Stimulated activated naive CD8-positive, alpha-beta T cell treated with anti-CD3 and anti-CD28 coated beads, Interleukin-15, Interleukin-2, amounts not matched to agents 100 U/mL and 50 U/mL, for 24 hours (primary cell): ENCODE data around the gene TAL1.
"Not testable (repeated sequence)": the region's sequence is repeated elsewhere in the genome, so short reads cannot be mapped to it uniquely, and the experiment has no call there.

Experiments
- ATAC-seq: fragments of 150-1000 bp; cut with Tn5 transposase; one replicate; pipeline ENCODE4 v1.10.0; 2021
- DNase-seq: peaks from one replicate; pipeline ENCODE4 v3.0.0; 2021

TAL1 gene

DNA sequence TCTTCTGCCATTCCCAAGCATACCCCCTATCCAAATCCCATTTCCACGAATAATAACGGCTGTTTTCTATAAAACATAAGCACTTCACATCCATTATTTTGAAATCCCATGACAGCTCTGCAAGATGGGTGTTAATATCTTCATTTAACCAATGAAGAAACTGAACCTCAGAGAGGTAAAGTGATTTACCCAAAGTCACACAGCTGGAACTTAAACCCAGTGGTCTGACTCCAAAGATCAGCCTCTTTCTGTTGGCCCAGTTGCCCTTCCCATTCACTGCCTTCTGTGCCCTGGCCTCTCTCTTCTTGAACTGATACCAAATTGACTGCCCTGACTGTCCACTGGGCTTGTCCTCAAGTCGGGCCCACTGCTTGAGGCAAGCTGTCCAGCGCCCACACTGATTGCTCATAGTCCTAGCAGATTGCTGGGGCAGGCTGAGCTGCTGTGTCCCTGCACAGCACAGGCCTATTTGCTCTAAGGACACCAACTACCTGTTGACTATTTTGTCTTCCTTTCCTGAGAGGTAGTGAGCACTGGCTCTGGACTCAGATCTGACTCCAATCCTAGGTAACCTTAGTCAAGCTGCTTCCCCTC is 19.3 kb downstream of the TAL1 start:
- no peak for DNase-seq

DNA sequence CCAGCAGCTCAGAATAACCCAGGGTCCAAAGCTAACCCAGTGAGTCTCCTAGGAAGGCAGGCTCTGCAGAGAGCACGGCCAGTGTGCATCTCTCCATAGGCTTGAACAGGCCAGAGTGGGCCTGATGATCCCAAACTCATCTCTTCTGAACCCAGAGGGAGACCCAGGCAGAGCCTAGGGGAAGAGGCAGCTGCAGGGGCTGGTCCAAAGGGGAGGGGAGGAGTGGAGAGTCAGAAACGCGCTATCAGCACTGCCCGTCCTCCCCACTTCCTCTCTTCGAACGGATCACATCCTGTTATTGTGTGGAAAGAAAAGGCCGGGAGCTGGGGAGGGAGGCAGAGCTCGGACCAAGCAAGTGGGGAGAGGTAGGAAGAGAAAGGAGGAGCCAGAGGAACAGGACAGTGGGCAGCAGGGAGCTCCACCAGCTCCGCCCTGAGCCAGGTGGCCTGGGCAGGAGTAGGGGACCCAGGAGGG is 20.2 kb downstream of the TAL1 start:
- ATAC-seq (no peak), DNase-seq (no peak)

More for the DNA sequence above, 19.3 kb downstream of the TAL1 start:
- no peak for ATAC-seq

DNA sequence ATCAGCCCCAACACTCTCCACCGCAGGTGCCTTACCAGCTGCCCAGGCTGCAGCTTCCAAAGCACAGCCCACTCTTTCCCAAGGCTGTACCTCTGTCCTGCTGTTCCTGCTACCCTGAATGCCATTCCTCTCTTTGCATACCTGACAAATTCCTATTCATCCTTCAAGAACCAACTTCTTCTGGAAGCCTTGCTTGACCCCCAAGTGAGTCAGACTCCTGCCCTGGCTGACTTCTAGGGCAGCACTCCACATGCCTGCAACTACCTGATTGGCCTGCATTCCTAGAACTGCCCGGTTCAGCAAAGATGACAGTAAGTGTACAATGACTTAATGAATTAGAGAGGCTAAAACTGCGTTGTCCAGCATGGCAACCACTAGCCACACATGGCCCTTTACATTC is 21.4 kb downstream of the TAL1 start:
- DNase-seq (no peak), ATAC-seq (no peak)

DNA sequence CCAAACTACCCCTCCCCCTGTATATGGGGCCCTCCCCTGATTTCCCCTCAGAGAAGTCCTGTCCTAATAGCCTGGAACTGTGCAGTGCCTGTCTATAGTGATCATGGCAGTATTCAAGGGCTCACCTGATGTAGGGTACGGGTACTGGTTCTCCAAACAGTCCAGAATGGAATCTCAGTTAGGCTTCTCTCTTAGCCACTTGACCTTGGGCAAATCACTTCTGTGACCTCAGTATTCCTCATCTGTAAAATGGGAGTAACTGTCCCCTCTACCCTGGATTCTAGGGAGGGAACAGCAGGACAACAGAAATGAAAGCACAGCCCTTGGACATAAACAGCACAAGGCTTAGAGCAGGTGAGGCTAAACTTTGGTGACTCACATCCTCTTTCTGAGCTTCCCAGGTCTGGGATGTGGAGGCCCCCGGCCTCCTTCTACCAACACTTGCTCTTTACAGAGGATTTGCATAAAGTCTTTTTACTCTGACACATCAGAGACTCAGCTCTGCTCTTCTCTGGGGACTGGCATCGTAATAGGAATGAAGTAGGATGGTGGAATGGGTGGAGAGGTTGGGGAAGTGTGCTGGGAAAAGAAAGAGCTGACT is 22.2 kb downstream of the TAL1 start:
- ATAC-seq (no peak), DNase-seq (no peak)

DNA sequence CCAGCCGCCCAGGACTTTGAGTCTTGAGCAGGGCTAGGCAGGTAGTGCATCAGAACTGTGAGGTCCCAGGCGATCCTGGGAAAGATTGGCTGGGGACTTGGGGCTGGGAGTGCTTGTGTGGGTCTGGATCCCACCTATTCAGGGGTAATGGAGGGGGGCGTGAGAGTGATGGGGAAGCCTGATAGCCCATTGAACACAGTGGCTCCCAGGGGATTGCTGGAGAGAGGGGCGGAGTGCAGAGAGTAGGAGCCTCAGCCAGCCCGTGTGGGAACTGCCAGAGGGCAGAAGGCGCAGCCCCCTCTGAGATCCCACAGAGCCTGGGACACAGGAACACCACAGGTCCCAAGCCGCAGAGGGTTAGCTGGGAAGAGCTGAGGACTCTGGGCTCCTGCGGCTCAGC is 22.9 kb downstream of the TAL1 start:
- no peak for DNase-seq
- no peak for ATAC-seq

DNA sequence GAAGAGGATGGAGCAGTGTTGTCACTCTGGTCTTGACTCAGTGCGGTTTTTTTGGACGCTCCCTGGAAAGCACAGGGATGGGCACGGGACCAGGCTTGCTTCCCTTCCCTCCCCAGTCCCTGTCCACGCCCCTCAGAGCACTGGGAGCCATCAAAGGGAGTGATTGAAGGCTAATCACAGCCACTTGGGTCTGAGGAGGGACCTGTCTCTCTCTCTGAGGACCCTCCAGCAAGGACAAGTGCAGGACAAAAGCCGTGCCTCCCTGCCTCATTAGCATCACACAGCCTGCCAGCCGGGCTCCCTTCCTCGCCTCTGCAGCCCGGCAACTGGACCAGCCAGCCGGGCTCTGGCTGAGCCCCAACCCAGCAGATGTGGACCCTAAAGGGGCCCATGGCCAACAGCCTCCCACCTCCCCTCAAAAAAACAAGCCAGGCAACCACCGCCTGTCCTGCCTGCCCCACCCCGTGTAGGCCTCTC is 23.6 kb downstream of the TAL1 start:
- DNase-seq, result no peak
- ATAC-seq, result no peak

DNA sequence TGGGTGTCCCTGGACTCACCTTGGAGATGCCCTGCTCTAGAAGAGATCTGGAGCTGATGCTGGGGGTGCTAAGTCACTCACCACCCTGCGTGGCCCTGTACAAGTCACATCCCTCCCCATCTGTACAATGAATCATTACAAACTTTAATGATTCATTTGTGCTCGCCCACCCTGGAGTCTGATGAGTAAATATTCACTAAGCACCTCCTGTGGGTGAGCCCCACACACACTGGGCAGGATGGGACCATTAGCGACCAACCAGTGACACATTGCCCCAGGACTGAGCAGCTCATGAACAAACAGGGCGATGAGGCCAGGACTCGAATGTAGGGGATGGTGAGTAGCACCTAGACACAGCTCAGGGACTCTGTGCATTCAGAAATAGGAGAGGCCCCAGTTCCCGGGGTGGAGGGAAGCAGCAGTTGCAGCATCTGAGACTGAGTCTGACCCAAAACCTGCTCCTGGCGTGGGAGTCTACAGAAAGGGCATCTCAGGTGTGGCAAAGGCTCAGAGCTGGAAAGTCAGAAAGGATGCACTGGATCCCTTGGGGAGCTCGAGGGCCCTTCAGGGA is 24.1 kb downstream of the TAL1 start:
- DNase-seq (no peak), ATAC-seq (peak; percentile 69)

DNA sequence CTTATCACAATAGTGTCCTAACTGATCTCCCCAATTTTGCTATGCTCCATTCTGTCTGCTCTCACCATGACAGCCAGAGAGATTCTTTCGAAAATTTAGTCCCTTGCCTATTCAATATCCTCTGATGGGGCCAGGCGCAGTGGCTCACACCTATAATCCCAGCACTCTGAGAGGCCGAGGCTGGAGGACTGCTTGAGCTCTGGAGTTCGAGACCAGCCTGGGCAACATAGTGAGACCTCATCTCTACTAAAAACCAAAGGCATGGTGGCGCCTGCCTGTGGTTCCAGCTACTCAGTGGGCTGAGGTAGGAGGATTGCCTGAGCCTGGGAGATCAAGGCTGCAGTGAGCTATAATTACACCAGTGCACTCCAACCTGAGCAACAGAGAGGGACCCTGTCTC is 26.1 kb downstream of the TAL1 start:
- ATAC-seq, result no peak
- DNase-seq, result no peak

DNA sequence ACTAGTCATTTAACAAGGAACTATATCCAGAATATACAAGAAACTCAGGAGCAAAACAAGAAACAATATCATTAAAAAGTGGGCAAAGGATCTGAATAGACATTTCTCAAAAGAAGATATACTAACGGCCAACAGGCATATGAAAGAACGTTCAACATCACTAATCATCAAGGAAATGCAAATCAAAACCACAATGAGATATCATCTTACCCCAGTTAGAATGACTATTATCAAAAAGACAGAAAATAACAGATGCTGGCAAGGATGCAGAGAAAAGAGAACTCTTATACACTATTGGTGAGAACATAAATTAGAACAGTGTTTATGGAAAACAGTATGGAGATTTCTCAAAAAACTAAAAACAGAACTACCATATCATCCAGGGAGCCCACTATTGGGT is 28.5 kb downstream of the TAL1 start:
- not testable (repeated sequence) for DNase-seq, ATAC-seq

DNA sequence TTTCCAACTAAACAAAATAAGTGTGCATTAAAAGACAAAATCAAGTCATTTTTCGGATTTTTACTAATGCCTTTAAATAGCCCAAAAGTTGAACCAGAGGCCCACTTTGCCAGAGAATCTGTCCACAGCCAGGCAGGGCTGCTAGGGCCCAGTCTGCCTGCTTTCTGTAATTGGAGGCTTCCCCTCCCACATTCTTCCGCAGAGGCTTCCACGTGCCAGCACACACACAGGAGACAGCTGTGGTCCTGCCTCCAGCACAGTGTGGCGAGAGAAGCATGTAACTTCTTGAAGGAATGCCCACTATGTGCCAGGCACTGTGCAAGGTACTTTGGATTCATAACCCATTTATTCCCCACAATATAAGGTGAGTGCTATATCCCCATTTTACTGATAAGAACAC is 30.8 kb downstream of the TAL1 start:
- ATAC-seq, result no peak
- no peak for DNase-seq

DNA sequence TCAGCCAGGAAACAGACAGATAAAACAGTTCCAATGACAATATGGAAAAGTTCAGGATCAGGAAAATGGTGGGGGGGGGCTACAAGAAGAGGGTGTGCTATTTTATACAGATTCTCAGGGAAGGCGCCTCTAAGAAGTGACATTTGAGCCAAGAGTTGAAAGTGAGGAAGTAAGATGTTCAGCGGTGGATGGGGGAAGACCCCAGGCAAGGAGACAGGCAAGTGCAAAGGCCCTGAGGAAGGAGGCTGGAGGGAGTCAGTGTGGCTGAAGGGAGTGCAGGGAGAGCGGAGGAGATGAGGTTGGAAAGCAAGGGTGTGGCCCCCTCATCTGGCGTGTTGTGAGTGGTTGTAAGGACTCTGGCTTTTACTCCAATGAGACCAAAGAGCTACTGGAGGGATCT is 33.8 kb downstream of the TAL1 start:
- no peak for ATAC-seq
- no peak for DNase-seq

DNA sequence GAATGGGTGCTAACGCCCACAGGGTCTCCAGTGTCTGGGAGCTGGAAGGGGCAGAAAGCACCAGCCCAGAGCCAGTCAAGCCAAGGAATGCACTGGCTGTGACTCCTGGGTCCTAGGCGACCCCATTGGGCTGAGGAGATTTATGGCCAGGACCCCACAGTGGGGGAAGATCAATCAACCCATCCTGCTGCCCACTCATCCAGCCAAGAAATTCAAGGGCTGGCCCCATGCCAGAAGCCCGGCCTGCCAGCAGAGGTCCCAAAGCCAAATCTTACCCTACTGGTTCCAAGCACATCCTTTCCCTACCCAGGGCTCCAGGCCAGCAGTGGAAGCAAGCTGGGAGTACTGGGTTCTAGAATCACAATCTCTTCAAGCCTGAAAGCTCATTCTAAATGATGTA is 35.4 kb downstream of the TAL1 start:
- DNase-seq (no peak), ATAC-seq (no peak)

DNA sequence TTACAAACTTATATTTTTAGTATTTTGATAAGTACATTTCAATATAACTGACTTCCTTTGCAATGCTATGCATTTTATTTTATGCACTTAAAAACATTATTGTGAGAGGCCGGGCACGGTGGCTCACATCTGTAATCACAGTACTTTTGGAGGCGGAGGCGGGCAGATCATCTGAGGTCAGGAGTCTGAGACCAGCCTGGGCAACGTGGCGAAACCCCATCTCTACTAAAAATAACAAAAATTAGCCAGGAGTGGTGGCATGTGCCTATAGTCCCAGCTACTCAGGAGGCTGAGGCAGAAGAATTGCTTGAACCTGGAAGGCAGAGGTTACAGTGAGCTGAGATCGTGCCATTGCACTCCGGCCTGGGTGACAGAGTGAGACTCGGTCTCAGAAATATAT is 36.0 kb downstream of the TAL1 start:
- ATAC-seq, DNase-seq: not testable (repeated sequence)

DNA sequence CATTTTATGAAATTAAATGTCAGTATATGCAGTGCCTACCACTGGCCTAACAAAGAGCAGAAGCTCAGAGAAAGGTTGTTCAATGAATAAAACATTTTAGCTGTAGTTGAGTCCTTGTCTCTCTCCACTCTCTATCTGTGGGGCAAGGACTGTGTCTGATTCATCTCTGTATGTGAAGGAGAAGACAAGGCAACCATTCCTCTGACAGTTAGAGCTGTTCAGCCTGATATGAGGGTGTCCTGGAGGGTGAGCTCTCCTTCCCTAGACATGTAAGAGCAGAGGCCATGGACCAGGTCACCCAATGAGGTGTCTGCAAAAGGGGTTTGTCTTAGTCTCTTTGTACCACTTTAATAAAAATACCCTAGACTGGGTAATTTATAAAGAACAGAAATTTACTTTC is 37.7 kb downstream of the TAL1 start:
- no peak for DNase-seq
- ATAC-seq, result no peak

DNA sequence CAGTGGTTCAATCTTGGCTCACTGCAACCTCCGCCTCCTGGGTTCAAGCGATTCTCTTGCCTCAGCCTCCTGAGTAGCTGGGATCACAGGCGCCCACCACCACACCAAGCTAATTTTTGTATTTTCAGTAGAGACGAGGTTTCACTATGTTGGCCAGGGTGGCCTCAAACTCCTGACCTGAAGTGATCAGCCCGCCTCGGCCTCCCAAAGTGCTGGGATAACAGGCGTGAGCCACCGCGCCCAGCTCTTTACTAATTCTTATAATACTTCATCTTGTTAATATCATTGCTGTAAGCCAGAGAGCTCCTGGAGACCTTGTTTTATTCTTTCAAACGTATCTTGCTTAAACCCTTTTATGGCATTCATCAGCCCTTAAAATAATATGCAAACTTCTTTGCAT is 38.5 kb downstream of the TAL1 start:
- DNase-seq, ATAC-seq: not testable (repeated sequence)

DNA sequence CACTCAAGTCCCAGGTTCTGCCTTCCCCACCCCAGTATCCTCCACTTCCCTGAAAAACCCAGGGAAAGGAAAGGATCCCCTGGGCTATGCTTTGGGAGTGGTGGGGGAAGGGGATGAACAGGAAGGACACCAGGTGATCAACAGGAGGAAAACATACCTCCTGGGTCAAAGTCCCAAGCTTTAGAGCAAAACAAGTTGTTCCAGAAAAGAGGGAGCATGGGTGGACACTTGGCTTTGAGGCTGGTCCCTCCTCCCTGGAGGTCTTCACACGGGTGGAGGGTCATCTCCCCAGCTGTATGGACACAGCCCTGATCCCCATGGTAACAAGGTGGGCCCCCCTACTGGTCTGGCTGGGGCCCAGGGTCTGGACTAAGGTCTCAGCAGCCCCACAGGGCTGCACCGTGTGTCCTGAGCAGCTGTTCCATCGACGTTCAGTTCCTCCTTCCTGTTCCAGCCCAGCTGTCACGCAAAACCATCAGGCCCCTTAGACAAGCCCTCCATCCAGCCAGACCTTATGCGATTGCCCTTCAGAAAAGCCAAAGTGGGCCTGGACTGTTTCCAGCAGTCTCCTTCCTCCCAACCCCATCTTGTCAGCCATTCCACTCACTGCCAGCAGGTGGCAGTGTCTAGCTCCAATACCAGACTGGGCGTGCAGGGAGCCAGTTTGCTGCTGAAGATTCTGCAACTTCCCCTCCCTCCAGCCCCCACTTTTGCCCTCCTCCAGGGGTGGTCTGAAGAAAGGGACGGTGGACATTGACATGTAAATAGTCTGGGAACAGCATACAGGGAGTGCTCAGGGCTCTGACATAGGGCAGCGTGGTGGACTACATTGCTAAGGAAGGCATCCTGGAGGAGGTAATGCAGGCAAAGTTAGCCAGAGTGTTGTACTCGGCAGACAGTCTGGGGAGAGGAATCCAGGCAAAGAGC is 39.3 kb downstream of the TAL1 start:
- DNase-seq, result peak; percentile 70
- peak; percentile 65 for ATAC-seq

DNA sequence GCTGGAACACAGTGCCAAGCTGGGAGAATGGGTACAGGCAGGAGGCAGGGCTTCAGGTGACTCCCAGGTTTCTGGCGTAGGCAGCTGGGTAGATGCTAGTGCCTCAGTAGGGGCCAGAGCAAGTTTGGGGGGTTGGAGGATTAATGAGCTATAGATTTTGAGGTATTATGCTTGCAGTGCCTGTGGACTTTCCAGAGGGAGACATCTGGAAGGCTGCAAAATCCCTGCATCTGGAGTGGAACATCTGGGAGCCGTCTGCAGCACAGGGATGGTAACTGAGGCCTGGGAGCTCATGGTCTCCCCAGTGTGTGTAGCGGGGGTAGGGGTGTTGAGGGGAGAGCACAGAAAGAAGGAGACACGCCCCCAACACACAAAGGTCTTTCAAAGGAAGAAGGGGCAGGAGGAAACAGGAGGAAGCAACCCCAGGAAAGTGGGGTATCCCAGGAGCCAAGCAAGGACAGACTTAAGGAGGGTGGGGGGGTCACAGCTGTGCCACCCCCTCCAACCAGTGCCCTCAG is 40.0 kb downstream of the TAL1 start:
- no peak for ATAC-seq
- DNase-seq, result no peak

DNA sequence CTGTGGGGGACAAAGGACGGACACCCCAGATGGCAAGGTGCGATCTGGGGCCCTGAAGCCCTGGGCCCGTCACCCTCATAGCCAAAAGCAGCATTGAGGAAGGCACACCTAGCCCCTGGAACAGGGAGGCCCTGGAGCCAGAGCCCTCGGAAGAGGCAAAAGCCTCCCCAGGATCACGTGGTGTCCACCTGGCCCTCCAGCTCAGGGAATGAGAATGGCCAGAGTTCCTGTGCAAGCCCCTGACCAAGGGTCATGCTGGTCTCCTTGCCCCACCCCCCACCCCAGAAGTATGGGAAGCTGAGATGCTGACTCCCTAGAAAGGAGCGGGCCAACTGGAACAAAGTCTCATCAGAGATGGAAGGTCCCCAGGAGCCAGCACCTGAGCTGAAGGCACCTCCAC is 41.2 kb downstream of the TAL1 start:
- no peak for DNase-seq
- no peak for ATAC-seq

DNA sequence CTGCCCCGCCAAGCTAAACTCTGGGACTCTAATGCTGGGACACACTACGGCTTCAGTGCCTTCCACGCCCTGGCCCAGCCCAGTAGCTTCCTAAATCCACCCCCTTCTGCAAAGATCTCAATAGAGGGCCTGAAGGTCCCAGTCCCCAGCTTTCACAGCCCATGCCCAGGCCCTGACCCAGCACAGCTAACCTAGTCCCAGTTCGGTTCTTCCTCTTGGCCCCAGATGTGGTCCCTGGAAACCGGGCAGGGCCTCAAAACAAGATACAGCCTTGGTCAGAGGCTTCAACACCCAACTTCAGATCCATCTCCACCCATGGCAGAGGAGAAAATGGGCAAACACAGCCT is 41.5 kb downstream of the TAL1 start:
- ATAC-seq, result no peak
- no peak for DNase-seq

DNA sequence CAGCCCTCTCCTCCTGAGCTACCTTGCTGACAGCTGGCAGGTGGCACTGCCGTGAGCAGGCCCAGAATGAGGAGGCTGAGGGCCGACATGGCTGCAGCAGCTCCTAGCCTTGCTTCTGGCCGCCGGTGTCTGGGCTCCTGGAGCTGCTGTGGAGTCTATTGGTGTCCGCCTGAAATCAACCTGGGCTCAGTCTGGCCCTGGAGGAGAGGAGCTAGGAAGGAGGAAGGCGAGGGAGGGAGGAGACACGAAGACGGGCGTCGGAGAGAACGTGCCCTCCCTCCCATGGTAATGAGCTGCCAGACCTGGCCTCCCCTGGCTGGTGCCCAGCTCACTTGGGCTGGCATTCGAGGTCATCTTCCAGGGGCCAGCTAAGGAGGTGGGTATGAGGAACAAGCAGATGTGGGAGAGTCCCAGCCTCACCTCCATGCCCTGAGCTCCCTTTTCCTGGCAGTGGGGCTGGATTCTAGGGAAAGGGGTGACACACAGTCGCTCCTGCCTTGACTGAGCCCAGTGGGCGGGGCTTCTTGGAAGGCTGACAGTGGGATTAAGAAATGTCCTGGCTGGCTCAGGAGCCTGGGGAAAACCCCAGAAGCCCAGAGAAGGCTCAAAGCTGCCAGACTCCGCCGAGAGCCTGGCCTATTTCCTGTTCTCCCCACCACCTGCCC is 42.0 kb downstream of the TAL1 start, which contains the start of gene PDZK1IP1:
PDZK1IP1 (minus strand) TSS at position 193 of the 665 bp plus-strand sequence; CDS start at position 89, 104 bp downstream.
- DNase-seq (no peak), ATAC-seq (no peak)

DNA sequence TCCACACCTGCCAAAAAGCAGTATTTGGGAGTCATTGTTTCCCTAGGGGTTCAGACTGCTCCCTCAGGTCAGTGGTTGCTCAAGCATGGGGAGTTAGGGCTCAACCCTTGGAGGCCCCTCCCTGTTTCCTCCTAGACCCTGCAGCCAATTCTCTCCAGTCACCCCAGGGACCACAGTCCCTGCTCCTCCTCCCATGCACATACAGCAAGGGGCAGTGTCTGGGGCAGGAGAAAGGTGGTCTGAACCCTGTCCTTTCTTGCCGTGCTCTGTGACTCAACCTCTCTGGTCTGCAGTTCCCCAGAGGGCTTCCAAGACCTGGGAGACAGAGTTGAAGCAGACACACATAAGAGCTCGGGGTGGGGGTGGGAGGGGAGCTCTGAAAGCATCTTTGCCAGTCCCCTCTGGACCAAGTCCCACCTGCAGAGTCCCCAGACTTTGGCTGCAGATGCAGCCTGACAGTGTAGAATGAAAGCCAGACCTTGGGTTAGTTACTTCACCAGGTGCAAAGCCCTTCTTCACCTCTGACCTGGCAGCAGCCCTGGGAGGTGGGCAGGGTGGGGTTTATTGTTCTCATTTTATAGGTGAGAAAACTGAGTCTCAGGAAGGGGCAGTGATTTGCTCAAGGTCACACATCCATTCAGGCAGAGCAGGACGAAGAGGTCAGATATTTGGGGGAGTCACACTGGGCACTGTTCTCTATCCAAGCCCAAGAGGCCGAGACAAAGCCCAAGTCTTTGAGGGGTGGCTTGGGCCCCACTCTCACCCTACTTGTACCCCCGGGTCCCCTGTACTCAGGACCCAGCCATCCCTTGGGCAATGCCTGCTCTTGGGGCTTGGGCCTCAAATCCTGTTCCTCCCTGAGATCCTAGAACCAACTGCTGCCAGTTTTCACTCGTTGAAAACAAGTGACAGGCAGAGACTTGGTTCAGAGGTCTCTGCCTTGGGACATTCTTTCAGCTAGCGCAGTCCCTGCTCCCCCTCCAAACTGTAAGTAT is 42.9 kb downstream of the TAL1 start:
- DNase-seq (no peak), ATAC-seq (no peak)
